Suprapubic skin (tissue), 4 donors: ENCODE data around the gene IFI16. TPM values are rescaled to one million over a fixed set of nuclear protein-coding genes. Genes with fewer than 3 reads are reported as not detected.
"Not testable (repeated sequence)": the region's sequence is repeated elsewhere in the genome, so short reads cannot be mapped to it uniquely, and the experiment has no call there.

ENCODE experiments used
- DNase-seq, 2 donors: peaks; one replicate each; pipeline ENCODE4 v3.0.0-alpha.2; 2019; ENCODE audit warnings: low spot score in 2 of 2
- H3K27ac ChIP-seq: fragments of 200-600 bp; sonication (generic); one replicate; pipeline ENCODE4 v1.5.1; 2019
- H3K27me3 ChIP-seq: fragments of 200-600 bp; sonication (generic); one replicate; pipeline ENCODE4 v1.5.1; 2019
- H3K36me3 ChIP-seq: fragments of 200-600 bp; sonication (generic); one replicate; pipeline ENCODE4 v1.5.1; 2019
- H3K4me1 ChIP-seq: fragments of 200-600 bp; sonication (generic); one replicate; pipeline ENCODE4 v1.5.1; 2019
- H3K4me3 ChIP-seq: fragments of 200-600 bp; sonication (generic); one replicate; pipeline ENCODE4 v1.5.1; 2019; ENCODE audit warnings: mild to moderate bottlenecking
- H3K9me3 ChIP-seq: fragments of 200-600 bp; sonication (generic); one replicate; pipeline ENCODE4 v1.5.1; 2019
- CTCF ChIP-seq, 2 donors: fragments of 200-600 bp in 1 of 2; fragments of 450-650 bp in 1 of 2; sonication (generic) in 1 of 2; IDR thresholded peaks; one replicate each; pipeline ENCODE4 v1.5.1; 2016 to 2019; ENCODE audit warnings: antibody characterized with exemption in 2 of 2, mild to moderate bottlenecking in 1 of 2, moderate library complexity in 1 of 2
- EP300 ChIP-seq: sonication (generic); formaldehyde crosslinking; IDR thresholded peaks from one replicate; pipeline ENCODE4 v1.6.1; 2017; ENCODE audit warnings: antibody characterized with exemption
- POLR2A ChIP-seq, 2 donors: fragments of 450-650 bp; IDR thresholded peaks; one replicate each; pipeline ENCODE4 v1.6.1; 2017; ENCODE audit warnings: antibody characterized with exemption in 2 of 2, mild to moderate bottlenecking in 2 of 2, moderate library complexity in 2 of 2
- POLR2AphosphoS5 ChIP-seq, 3 donors: sonication (generic); formaldehyde crosslinking; IDR thresholded peaks; one replicate each; pipeline ENCODE4 v1.6.1; 2017; ENCODE audit warnings: antibody characterized with exemption in 3 of 3
- WGBS: methylation state at CpG from one replicate; pipeline ENCODE4 v1.1.5; 2018; 5-methylcytosine and 5-hydroxymethylcytosine counted together
- total RNA-seq, 4 donors: library from RNA; depleted of rRNA; stranded (reverse); fragments of >200 nt; gene quantifications; one replicate each; pipeline ENCODE4 v1.1.0, GENCODE V29; 2016

Gene IFI16
- total RNA-seq, 4 donors from 2014 or later, result 52.3 to 70.4 (median 66.0) TPM

- Histone ChIP-seq H3K36me3 (peaks cover 40% of the 10 kb centered on the region), H3K4me3 (no peak overlapping the region), H3K4me1 (peaks cover 22% of the 10 kb centered on the region), H3K27ac (no peak overlapping the region), H3K9me3 (no peaks in the 10 kb centered on the region), H3K27me3 (no peaks in the 10 kb centered on the region)
- WGBS, result 98% methylated on average over 7 of the region's 7 CpGs
- TF ChIP-seq EP300, result no peak
- no peak for TF ChIP-seq CTCF (IDR thresholded peaks at IDR 0.05)
- TF ChIP-seq POLR2A (IDR thresholded peaks at IDR 0.05), result no peak
- no peak for TF ChIP-seq POLR2AphosphoS5 (IDR thresholded peaks at IDR 0.05)
- DNase-seq, result no peak
These were observed 15.3 kb downstream of the IFI16 start for GRCh38 chr1:159025043-159025442.

- H3K9me3 ChIP-seq, H3K27me3 ChIP-seq, DNase-seq, H3K4me3 ChIP-seq, H3K27ac ChIP-seq: not testable (repeated sequence)
- Histone ChIP-seq H3K4me1 (peaks cover 25% of the 10 kb centered on the region), H3K36me3 (peaks cover 45% of the 10 kb centered on the region)
- 66% methylated on average over 2 of the region's 2 CpGs for WGBS
These were observed 17.1 kb downstream of the IFI16 start for GRCh38 chr1:159026841-159027240.

GRCh38 chr1:159030311-159030710 lies 20.6 kb downstream of the IFI16 start:
- Histone ChIP-seq H3K36me3 (peaks cover 58% of the 10 kb centered on the region), H3K27ac (no peak overlapping the region), H3K4me1 (peaks cover 18% of the 10 kb centered on the region), H3K9me3 (no peaks in the 10 kb centered on the region), H3K4me3 (no peak overlapping the region), H3K27me3 (no peaks in the 10 kb centered on the region)
- no peak for TF ChIP-seq POLR2A (IDR thresholded peaks at IDR 0.05)
- TF ChIP-seq CTCF (IDR thresholded peaks at IDR 0.05), result no peak
- no peak for TF ChIP-seq EP300
- no peak for TF ChIP-seq POLR2AphosphoS5 (IDR thresholded peaks at IDR 0.05)
- no peak for DNase-seq
- WGBS, result 100% methylated on average over 1 of the region's 1 CpG

GRCh38 chr1:159030877-159031447 lies 21.3 kb downstream of the IFI16 start:
- H3K4me1 ChIP-seq, result peaks cover 18% of the 10 kb centered on the region
- no peaks in the 10 kb centered on the region for H3K27me3 ChIP-seq
- peaks cover 64% of the 10 kb centered on the region for H3K36me3 ChIP-seq
- H3K9me3 ChIP-seq, result no peaks in the 10 kb centered on the region
- no peak overlapping the region for H3K4me3 ChIP-seq
- DNase-seq, result no peak
- TF ChIP-seq EP300 (no peak), CTCF (IDR thresholded peaks at IDR 0.05) (no peak), POLR2A (IDR thresholded peaks at IDR 0.05) (no peak), POLR2AphosphoS5 (IDR thresholded peaks at IDR 0.05) (no peak)
- WGBS, result 50% methylated on average over 3 of the region's 3 CpGs
- H3K27ac ChIP-seq, result no peak overlapping the region

GRCh38 chr1:159040206-159040605 lies 30.5 kb downstream of the IFI16 start:
- H3K27ac ChIP-seq, result no peak overlapping the region
- WGBS, result 94% methylated on average over 1 of the region's 1 CpG
- H3K4me3 ChIP-seq, result no peak overlapping the region
- H3K4me1 ChIP-seq, result no peaks in the 10 kb centered on the region
- TF ChIP-seq EP300, result no peak
- no peak for TF ChIP-seq CTCF (IDR thresholded peaks at IDR 0.05)
- no peak for TF ChIP-seq POLR2A (IDR thresholded peaks at IDR 0.05)
- no peak for TF ChIP-seq POLR2AphosphoS5 (IDR thresholded peaks at IDR 0.05)
- no peaks in the 10 kb centered on the region for H3K9me3 ChIP-seq
- H3K36me3 ChIP-seq, result peaks cover 72% of the 10 kb centered on the region
- DNase-seq, result no peak
- H3K27me3 ChIP-seq, result no peaks in the 10 kb centered on the region
